Osteocyte (in vitro differentiated cells): ENCODE data around the gene SHFL. TPM values are rescaled to one million over a fixed set of nuclear protein-coding genes. Genes with fewer than 3 reads are reported as not detected.

Source experiments
- DNase-seq: peaks from one replicate; pipeline ENCODE4 v3.0.0; 2021; ENCODE audit warnings: mixed read lengths; ENCODE audit not compliant: unreplicated experiment; ENCODE audit errors: extremely low spot score
- H3K27ac Mint-ChIP-seq: one replicate; pipeline ENCODE4 v1.8.0; 2021; ENCODE audit warnings: mild to moderate bottlenecking, mixed read lengths; ENCODE audit not compliant: unreplicated experiment
- H3K27me3 Mint-ChIP-seq: one replicate; pipeline ENCODE4 v1.8.0; 2021; ENCODE audit warnings: mixed read lengths; ENCODE audit not compliant: unreplicated experiment
- H3K36me3 Mint-ChIP-seq: one replicate; pipeline ENCODE4 v1.8.0; 2021; ENCODE audit warnings: mixed read lengths; ENCODE audit not compliant: unreplicated experiment
- H3K4me1 Mint-ChIP-seq: one replicate; pipeline ENCODE4 v1.8.0; 2021; ENCODE audit warnings: mixed read lengths; ENCODE audit not compliant: unreplicated experiment
- H3K4me3 Mint-ChIP-seq: one replicate; pipeline ENCODE4 v1.8.0; 2021; ENCODE audit warnings: mild to moderate bottlenecking, moderate library complexity, mixed read lengths; ENCODE audit not compliant: unreplicated experiment
- H3K9me3 Mint-ChIP-seq: one replicate; pipeline ENCODE4 v1.8.0; 2021; ENCODE audit warnings: mixed read lengths; ENCODE audit not compliant: unreplicated experiment
- CTCF ChIP-seq: fragments of 200-600 bp; sonication (generic); IDR thresholded peaks from 2 replicates; pipeline ENCODE4 v1.5.0; 2021; ENCODE audit warnings: antibody characterized with exemption, mild to moderate bottlenecking, moderate library complexity
- total RNA-seq: library from RNA; stranded (reverse); gene quantifications from 2 replicates; pipeline ENCODE4 v1.2.1, GENCODE V29; 2021

Gene SHFL
- total RNA-seq, 1 donor from 2014 or later, result 38.7 TPM

GRCh38 chr19:10120538-10121189 is 34.5 kb downstream of the SHFL start:
- Mint-ChIP-seq H3K27ac (peak overlapping the region; percentile 50), H3K36me3 (peaks cover 12% of the 10 kb centered on the region), H3K27me3 (no peaks in the 10 kb centered on the region), H3K9me3 (no peaks in the 10 kb centered on the region), H3K4me3 (no peak overlapping the region), H3K4me1 (peaks cover 22% of the 10 kb centered on the region)
- no peak for TF ChIP-seq CTCF
- no peak for DNase-seq

- Mint-ChIP-seq H3K4me1 (peaks cover 22% of the 10 kb centered on the region), H3K4me3 (no peak overlapping the region), H3K9me3 (no peaks in the 10 kb centered on the region), H3K27ac (no peak overlapping the region), H3K36me3 (peaks cover 6% of the 10 kb centered on the region), H3K27me3 (no peaks in the 10 kb centered on the region)
- TF ChIP-seq CTCF, result no peak
- no peak for DNase-seq
These were observed 35.9 kb downstream of the SHFL start for GRCh38 chr19:10122045-10122444.

- H3K27ac Mint-ChIP-seq, result no peak overlapping the region
These were observed 38.3 kb downstream of the SHFL start for GRCh38 chr19:10124429-10124828.

GRCh38 chr19:10126213-10126639 is 40.1 kb downstream of the SHFL start:
- H3K27me3 Mint-ChIP-seq, result no peaks in the 10 kb centered on the region
- H3K4me1 Mint-ChIP-seq, result peaks cover 5% of the 10 kb centered on the region
- no peak for DNase-seq
- peaks cover 7% of the 10 kb centered on the region for H3K36me3 Mint-ChIP-seq
- H3K27ac Mint-ChIP-seq, result no peak overlapping the region
- no peak for TF ChIP-seq CTCF
- H3K4me3 Mint-ChIP-seq, result no peak overlapping the region
- H3K9me3 Mint-ChIP-seq, result no peaks in the 10 kb centered on the region

More at GRCh38 chr19:10124429-10124828, 38.3 kb downstream of the SHFL start:
- no peak for DNase-seq
- H3K4me1 Mint-ChIP-seq, result peaks cover 14% of the 10 kb centered on the region
- peaks cover 3% of the 10 kb centered on the region for H3K36me3 Mint-ChIP-seq
- H3K9me3 Mint-ChIP-seq, result no peaks in the 10 kb centered on the region
- no peak overlapping the region for H3K4me3 Mint-ChIP-seq
- no peak for TF ChIP-seq CTCF
- no peaks in the 10 kb centered on the region for H3K27me3 Mint-ChIP-seq

GRCh38 chr19:10132905-10133304 is 46.8 kb downstream of the SHFL start:
- Mint-ChIP-seq H3K27ac (peak overlapping the region; percentile 31), H3K9me3 (no peaks in the 10 kb centered on the region), H3K27me3 (no peaks in the 10 kb centered on the region), H3K36me3 (peaks cover 13% of the 10 kb centered on the region), H3K4me1 (no peaks in the 10 kb centered on the region), H3K4me3 (no peak overlapping the region)
- DNase-seq, result no peak
- TF ChIP-seq CTCF, result no peak
